Hematopoietic multipotent progenitor cell treated with erythropoietin and hydrocortisone succinate and interleukin-3 and kit ligand, for 17 days (in vitro differentiated cells): ENCODE data around the gene LPP.

ENCODE experiments used
- DNase-seq: peaks from one replicate; pipeline ENCODE4 v3.0.0-alpha.2; 2015; ENCODE audit warnings: low spot score

The LPP gene

DNA sequence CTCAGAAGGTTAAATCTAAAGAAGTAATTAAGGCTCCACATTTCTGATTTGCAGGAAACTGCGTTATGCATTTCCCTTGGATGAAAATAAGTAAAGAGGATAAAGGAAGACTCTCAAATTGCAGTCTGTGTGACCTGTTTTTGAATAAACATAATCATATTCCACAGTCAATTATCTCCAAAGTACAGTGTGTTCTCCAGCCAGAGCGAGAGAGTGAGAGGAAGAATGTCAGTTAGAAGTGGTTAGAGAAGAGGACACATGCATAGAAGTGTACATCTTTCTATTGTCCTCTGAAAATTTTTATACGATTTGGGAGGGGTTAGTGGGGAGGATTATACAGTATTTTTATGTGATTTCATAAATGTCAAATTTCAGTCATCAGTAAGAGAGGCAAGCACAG, 487.1 kb downstream of the LPP start:
- no peak for DNase-seq

DNA sequence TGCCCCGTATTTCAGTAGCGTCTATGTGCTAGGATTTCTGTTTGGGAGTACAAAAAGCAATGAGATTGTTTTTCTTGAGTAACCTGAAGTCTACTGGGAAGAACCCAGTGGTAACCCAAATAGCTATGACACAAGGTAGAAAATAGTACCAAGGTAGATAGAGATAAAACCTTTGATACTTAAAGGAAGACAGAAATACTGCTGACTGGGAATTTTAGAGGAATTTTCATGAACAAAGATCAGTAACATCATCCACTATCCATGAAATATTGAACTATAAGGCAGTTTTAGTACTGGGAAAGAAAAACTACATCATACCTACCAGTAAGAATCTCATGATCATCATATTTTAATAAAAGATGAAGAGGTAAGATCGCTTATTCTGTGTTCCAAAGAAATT, 489.8 kb downstream of the LPP start:
- no peak for DNase-seq

DNA sequence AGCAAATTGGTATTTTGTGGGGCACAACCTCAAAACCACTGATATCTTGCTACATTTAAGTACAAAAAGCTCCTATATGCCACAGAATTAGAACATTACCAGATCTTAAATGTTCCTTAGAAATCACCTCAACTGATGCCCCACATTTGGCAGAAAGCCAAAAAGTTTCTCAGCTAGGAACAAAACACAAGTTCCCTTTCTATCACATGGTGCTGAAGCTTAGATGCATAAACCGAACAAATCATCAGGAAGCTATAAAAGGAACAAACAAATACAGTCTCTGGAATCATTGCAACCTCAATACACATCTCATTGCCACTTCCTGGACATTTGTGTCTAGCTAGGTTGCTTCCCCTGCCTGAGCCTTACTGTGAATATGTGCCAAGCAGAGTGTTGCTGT, 492.6 kb downstream of the LPP start:
- DNase-seq = peak; percentile 9

DNA sequence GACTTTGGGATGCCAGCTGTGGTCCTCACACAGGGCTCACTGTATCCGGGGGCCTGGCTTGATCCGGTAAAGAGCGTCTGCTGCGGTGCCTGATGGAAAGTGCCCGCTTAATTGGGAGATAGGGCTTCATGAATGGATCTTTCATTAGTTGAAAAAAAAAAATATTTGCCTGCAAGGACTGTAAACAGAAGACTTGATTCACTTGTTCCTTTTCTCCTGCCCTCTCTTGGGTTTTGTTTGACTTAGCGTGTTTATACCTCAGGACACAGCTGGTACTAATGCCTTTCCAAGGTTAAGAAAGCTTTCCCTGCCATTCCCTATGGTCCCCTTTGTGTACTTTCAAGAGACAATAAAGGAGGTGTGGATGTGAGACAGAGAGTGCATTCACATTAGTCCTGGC, 493.3 kb downstream of the LPP start:
- DNase-seq = no peak

DNA sequence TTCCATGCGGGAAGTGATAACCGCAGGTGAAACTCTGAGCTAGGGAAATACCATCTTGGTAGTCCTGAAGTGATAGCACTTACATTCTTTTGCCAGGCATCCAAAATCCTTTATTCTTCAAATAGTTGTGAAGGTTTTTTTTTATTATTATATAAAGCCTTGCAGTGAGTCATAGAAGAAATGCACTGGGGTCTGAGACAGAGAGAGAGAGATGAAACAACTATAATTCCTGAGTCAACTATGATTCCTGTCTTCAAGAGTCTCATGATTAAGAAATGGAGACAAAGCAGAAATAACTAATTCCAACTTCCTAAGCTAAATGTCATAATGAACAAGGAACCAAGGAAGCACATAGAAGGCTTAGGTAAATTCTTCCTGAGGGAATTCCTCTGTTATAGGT, 495.6 kb downstream of the LPP start:
- no peak for DNase-seq

DNA sequence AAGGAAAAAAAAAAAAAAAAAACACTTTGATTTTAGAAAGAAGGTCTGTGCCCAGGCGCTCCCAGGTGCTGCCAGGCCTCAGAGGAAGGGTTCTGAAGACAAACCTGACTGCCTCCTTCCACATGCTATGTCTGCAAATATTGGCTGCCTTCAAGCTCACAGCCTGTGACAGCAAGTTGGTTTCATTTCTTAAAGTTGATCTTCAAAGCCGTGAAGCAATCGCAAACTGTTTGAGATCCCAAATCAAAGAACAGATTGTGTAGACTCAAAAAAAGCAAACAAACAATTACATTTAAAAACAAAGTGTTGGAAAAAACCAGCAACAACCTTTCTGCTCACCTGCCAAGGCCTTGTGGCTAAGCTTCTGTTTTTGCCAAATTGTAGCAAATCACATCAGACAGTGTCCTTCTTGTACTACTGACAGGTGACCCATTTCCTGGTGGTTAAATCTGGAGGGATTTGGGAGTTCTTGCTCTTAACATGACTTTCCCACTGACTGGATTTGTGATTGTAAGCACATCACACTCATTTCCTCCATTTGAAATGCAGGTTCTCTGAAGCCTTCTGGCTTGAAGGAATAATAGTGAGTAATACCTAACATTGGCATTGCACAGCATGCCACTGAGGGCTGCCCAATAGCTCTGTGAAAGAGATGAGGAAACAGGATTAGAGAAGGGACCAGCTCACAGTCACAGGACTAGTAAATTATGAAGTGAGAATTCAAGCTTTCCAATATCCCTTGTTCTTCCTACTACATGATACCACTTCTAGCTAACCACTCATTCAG, 502.4 kb downstream of the LPP start:
- no peak for DNase-seq

DNA sequence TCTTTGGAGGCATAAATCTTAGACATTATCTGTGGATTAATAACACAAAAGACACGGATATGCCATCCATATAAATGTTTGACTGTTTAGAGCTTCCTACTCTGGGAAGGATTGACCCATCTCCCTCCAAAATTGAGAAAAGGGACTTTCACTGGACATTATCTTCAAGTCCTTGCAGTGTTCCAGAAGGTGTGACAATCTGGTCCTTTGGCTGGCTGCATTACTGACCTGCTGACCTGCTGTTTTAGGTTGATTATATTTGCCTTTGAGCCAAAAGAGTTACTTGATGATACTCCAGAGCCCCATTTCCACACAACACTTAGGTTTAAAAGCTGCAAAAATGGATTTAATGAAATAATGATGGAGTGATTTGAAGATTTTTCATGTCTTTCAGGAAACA, 504.6 kb downstream of the LPP start:
- no peak for DNase-seq

DNA sequence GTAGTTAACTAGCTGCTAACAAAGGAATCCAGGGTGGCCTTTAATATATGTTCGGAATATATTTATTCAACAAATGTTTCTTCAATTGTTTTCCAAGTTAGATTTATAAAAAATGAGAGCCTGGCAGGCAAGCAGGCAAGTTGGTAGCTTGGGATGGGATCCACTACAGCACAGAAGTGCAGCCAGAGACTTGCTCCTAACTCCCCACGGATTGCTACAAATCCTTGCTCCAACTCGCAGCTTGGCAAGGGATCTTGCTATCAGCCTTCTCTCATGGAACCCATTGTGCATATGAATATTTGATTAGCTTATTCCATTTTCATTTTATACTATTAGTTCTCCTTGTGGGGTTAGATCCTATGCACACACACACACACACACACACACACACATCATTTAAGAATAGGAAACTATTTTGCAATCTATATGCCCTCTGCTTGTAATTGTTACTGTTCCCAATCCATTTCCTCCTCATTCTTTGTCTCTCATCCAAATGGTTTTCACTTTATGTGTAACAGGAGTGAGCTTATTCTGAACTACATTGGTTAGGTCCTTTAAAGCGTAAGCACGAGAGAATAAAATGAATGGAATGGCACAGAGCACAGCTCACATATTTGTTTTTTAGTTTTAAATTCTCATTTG, 505.6 kb downstream of the LPP start:
- no peak for DNase-seq

DNA sequence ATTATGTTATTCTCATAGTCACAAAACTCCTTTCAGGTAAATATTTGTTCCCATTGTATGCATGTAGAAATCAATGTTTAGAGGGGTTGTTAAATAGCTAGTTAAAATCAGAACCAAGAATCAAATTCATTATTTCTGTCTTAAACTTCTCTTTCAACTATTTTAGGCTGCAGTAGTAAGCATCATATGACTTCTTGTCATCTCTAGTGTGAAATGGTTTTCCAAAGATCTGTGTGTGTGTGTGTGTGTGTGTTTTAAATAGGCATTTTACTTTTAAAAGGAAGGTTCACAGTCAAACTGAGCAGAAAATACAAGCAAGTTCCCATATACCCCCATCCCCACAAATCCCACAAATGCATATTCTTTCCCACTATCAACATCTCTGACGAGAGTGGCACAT, 506.5 kb downstream of the LPP start:
- DNase-seq = no peak

DNA sequence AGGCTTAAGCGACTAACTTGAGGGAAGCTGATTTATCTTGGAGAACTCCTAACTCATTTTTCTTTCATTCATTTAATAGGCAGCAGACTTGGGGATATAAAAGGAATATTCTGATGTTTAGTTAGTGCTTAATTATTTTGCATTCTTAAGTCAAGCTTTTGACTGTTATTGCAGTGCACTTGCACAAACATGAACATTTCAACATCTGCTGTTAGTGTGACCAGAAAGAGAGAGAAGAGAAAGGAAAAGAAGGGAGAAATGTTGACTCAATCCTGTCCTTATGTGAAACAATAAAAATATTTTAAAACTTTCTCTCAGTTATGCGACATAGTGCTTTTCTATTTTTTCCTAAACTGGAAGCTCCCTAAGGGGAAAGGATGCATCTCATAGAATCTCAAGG, 507.8 kb downstream of the LPP start:
- no peak for DNase-seq

DNA sequence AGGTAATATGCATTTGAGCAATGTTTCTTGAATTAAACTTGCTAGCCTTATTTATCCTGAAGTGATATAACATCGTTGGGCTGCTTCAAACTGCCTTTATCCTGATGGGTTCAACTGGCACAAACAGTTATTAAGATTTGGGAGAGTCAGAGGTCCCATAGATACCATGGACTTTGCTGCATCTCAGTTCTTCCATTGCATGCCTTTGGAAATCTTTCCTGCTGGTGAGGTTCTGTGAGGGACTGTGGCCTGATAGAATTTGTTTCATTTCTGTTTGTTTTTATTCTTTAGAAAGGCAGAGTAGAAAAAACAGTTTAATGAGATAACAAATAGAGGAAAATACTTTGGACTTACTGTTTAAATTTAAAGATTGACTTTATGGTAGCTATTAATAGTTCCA, 508.3 kb downstream of the LPP start:
- no peak for DNase-seq

DNA sequence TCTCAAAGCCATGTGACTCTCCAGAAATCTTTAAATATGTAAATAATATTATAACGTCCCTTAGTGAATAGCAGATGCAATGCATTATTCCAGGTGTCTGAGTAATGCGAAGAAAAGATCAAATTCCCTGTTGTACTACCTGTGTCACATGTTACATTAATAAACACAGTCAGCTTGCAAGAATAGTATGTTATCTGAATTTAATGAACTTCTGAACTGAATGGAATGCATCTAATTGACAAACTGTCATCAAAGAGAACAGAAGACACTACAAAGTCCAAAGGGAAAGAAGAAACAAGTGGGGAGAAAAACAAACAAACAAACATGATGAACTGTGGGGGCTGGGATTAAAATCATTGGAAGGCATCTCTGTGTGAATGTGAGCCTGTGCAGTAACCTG, 508.8 kb downstream of the LPP start:
- no peak for DNase-seq

DNA sequence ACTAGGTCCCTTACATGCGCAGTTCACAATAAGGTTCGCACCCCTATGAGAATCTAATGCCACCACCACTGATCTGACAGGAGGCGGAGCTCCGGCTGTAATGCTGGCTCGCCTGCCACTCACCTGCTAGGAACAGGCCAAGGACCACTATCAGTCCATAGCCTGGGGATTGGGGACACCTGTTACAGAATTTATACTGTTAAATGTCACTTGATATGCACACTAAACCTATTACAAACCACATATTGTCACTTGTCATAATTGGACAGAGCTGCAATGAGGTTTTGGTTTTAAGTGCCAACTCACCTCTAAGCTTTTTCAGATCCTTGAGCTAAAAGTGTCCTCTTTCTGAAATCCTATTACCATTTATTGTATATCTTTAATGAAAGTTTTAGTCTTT, 509.9 kb downstream of the LPP start:
- no peak for DNase-seq

DNA sequence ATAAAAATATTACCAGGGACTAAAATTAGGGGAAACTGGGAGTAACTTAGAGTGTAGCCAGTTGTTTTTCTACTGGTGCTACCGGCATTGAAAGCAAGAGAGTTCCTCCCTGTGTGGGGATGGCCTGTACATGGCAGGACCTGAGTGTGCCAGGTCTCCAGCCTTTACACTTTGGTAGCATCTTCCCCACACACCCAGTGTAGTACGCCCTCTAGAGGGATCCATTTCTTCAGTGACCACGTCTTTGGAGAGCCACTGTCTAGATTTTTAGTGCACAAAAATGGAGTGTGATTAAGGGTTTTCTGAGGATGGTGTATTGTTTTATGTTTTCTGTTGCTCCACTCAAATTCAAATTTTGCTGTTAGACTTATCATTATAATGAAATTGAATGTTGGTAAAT, 510.8 kb downstream of the LPP start:
- no peak for DNase-seq

DNA sequence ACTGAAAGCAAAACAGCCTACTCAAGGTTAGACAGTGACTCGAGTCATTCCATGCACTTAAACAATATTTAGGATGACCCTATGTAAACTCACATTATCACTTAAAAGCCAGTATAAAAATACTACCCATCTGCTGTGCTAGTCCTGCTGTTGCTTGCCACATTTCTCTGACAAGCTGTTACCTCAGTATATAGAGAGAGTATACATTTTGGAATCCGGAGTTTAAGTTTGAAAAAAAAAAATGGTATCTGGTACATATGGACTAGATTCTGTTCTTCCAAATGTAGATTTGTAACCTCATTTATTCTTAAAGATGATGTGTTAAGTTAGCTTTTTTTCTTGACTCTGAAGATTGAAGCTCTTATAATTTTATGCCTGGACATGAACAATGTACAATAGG, 514.0 kb downstream of the LPP start:
- DNase-seq = no peak

DNA sequence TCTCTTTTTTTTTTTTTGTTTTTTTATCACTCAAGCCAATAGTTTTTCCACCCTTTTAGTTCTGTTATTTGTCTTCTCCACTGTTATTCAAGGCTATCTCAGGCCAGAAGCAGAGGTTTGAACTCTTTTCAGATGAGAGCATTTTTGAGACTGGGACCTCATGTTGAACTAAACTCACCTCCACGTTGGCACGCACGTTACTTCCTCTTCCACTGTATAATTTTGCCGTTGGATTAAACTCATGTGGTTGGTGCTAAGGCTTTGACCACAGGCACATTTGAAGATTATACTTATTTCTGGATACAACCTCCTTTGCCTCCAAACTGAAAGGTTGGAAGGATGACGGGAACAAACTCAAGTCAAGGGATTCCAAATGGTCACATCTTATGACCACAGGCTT, 516.5 kb downstream of the LPP start:
- no peak for DNase-seq

DNA sequence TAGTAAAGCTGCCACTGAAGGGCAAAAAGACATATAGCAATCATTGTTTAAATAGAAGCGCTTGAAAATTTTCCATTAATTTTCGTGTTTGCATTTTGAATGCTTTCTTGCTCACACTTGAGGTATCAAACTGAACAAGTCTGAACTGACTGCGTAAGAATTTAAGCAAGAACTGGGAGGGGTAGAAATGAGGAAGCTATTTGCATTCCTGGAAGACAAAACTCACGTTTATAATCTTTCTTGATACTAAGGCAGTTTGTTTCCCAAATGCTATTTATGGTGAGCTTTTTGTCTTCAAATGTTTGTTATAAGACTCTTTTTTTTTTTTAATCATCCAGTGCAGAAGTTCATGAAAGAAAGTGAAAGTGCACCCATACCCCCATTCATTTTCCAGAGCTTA, 518.0 kb downstream of the LPP start:
- no peak for DNase-seq

DNA sequence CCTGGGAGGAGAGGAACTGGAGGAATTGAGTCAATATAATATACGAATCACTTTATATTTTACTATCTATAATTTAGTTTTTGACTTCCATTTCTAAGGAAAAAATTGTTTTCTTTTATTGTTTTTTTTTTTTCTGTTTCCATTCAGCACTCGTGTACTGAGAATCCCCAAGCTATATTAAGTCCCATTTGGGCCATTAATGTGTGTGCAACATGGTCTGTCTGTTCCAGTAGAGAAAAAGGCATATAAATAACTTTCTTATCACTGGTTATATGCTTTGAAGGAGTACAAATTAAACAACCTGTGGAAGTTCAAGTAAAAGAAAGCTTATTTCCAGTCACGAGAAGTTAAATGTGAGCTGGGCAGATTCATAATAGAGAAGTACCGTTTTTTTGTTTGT, 518.9 kb downstream of the LPP start:
- no peak for DNase-seq

DNA sequence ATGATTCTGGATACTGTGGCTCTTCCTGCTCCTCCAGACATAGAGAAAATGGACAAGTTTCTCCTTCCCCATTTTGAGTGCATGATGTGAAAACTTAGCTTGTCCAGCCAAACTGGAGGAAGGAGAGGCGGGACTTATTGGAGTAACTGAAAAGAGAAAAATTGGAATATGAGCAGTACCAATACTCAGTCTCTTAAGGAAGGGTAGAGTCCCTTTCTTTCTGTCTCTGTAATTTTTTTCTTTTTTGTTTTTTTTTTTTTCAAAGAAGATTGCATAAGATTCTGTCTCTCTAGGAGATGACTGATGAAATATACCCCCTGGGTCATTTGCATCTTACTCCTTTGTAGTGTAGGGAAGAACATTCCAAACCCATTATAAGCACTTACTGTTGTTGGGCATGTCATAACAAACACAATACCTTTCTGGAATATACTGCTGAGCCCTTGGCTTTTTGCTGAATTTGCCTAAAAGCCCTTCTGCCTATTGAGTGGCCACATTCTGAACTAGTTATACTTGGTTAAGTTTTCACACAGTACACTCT, 519.8 kb downstream of the LPP start:
- DNase-seq = no peak

DNA sequence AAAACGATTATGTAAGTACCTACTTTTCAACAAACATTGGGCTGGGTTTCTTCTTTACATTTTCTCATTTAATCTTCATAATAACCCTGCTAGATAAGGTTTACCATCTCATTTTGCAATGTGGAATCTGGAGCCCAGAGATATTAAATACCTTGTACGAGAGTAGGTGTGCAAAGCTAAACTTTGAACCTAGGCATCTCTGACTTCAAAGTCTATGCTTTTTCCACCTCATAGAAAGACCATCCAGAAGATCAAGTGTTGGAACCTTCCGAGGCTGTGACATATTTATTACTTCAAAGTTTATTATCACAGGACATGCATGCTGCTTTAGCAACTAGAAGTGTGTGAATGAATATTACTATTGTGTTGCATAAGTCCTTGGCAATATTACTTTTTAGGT, 520.6 kb downstream of the LPP start:
- no peak for DNase-seq

DNA sequence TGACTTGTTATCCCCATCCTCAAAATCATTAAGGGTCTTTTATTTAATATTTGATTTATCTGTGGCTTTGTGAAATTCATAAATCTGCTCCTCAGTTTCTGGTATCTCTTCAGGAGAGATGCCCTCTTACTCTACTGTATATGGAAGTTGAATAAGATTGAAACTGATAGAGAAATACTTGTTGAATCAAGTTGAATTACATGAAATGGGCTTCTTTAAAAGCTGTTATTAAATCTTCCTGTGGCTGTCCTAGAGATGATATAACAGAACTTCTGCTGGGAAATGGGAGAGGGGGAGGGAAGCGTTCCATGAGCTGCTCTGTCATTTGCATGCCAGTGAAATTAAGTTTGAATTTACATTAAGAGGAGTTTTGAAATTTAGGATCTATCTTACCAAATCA, 523.4 kb downstream of the LPP start:
- no peak for DNase-seq

DNA sequence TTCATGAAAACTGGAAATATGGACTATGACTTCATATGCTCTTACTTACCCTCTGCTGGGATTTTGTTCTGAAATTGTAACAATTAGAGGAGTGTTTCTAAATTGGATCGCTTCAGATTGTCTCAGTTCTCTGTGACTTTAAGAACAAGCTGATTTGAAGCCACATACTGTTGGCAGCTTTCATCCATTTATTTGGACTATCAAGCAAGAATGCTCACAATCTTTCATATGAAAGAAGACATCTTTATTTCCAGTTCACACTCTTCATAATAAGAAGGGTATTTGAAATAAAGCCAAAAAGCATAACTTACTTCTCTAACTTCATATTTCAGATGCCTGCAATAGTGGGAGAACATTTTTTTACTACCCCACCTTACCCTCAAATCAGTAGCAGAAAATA, 526.2 kb downstream of the LPP start:
- DNase-seq = no peak

DNA sequence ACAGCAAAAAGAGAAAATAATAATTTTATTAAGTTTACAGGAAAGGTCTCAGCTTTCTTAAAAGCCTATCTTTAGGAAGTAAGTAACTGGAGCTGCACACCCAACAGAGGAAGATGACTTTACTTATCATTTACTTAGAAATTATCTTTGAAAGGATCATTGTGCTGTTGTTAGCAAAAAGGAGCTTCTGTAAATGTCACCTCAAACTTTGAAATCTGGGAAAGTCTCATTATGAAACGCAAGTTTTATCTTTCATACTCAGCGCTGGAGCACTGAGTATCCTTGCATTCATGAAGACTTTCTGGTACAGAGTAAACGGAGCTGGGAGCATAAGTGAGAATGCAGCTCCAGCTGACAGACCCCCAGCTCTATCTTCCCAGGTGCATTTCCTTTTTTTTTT, 526.6 kb downstream of the LPP start:
- no peak for DNase-seq

DNA sequence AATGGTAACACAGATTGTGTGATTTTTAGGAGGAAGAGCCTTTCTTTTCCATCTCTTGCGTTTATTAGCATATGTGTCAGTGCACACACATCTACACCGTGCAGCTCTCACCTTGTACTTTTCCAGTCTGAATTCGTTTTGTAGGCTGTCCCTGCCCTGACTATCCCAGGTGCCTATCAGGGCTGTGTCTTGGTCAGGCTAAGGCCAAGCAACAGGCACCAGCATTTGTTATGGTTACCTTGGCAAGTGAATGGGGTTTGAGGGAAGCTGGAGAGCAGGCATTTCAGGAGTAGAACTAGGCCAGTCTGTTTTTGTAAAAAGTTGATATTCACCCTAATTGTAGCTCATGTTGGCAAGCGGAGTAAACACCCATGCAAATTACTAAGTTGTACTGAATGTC, 528.4 kb downstream of the LPP start:
- no peak for DNase-seq
